Coronary artery (tissue), 2 donors: ENCODE measurements around the gene SLC27A5.

Source experiments
- DNase-seq: peaks from one replicate; pipeline ENCODE4 v3.0.0-alpha.2; 2017; ENCODE audit warnings: low spot score
- H3K27ac ChIP-seq, 2 donors: fragments of 200-600 bp; sonication (generic); one replicate each; pipeline ENCODE4 v1.5.1; 2016 to 2019
- H3K4me3 ChIP-seq: fragments of 200-600 bp; sonication (generic); 2 replicates; pipeline ENCODE4 v1.5.1; 2016; ENCODE audit warnings: mild to moderate bottlenecking, moderate library complexity
- CTCF ChIP-seq: fragments of 200-600 bp; sonication (generic); IDR thresholded peaks from one replicate; pipeline ENCODE4 v1.5.1; 2019; ENCODE audit warnings: antibody characterized with exemption

SLC27A5 gene

GRCh38 chr19:58552655-58553054 lies 40.9 kb upstream of the SLC27A5 start:
- Histone ChIP-seq H3K27ac (no peak overlapping the region), H3K4me3 (no peak overlapping the region)
- DNase-seq = no peak
- TF ChIP-seq CTCF = no peak

GRCh38 chr19:58551577-58552471 lies 40.0 kb upstream of the SLC27A5 start:
- no peak for TF ChIP-seq CTCF
- H3K27ac ChIP-seq = no peak overlapping the region
- H3K4me3 ChIP-seq = no peak overlapping the region
- no peak for DNase-seq

GRCh38 chr19:58551123-58551497 lies 39.3 kb upstream of the SLC27A5 start:
- no peak for TF ChIP-seq CTCF
- DNase-seq = no peak

GRCh38 chr19:58550362-58551122 lies 38.8 kb upstream of the SLC27A5 start:
- peak; percentile 70 for DNase-seq
- TF ChIP-seq CTCF = no peak
- H3K27ac ChIP-seq = no peak overlapping the region
- H3K4me3 ChIP-seq = no peak overlapping the region

More at GRCh38 chr19:58551123-58551497, 39.3 kb upstream of the SLC27A5 start:
- no peak overlapping the region for H3K27ac ChIP-seq
- H3K4me3 ChIP-seq = no peak overlapping the region

GRCh38 chr19:58549664-58550361 lies 38.0 kb upstream of the SLC27A5 start:
- no peak for DNase-seq
- H3K4me3 ChIP-seq = no peak overlapping the region
- no peak for TF ChIP-seq CTCF
- H3K27ac ChIP-seq = no peak overlapping the region

- TF ChIP-seq CTCF = no peak
- no peak overlapping the region for H3K27ac ChIP-seq
- DNase-seq = no peak
- no peak overlapping the region for H3K4me3 ChIP-seq
Measured at GRCh38 chr19:58548859-58549663, 37.3 kb upstream of the SLC27A5 start.
